GM23338 (cell line): Measurements from ENCODE around the gene PAX5.

Source experiments
- CREB1 ChIP-seq: fragments of 250-450 bp; sonication (Bioruptor Pico); IDR thresholded peaks from 2 replicates; pipeline ENCODE4 v1.5.0; 2020; ENCODE audit warnings: low read depth, mild to moderate bottlenecking, moderate library complexity
- EZH2 ChIP-seq: fragments of 200-600 bp; sonication (generic); IDR thresholded peaks from one replicate; pipeline ENCODE4 v1.8.0; 2017; ENCODE audit warnings: antibody characterized with exemption, mild to moderate bottlenecking, low read depth; ENCODE audit not compliant: unreplicated experiment
- EZH2phosphoT487 ChIP-seq: fragments of 200-600 bp; sonication (generic); IDR thresholded peaks from one replicate; pipeline ENCODE4 v1.8.1; 2018; ENCODE audit warnings: antibody characterized with exemption; ENCODE audit not compliant: unreplicated experiment
- JUNB ChIP-seq: IDR thresholded peaks from one replicate; pipeline ENCODE4 v1.6.1; 2016; ENCODE audit warnings: antibody characterized with exemption; ENCODE audit not compliant: unreplicated experiment
- NANOG ChIP-seq: IDR thresholded peaks from 2 replicates; pipeline ENCODE4 v1.6.1; 2016; ENCODE audit warnings: antibody characterized with exemption, borderline replicate concordance
- POLR2AphosphoS5 ChIP-seq: IDR thresholded peaks from 2 replicates; pipeline ENCODE4 v1.6.1; 2016; ENCODE audit warnings: antibody characterized with exemption, low read depth
- STAT1 ChIP-seq: IDR thresholded peaks from one replicate; pipeline ENCODE4 v1.6.1; 2016; ENCODE audit warnings: antibody characterized with exemption; ENCODE audit not compliant: unreplicated experiment
- ZNF114 ChIP-seq: fragments of 250-450 bp; sonication (Bioruptor Pico); IDR thresholded peaks from 2 replicates; pipeline ENCODE4 v1.5.0; 2020; ENCODE audit warnings: mild to moderate bottlenecking, moderate library complexity
- ZNF331 ChIP-seq: fragments of 250-450 bp; sonication (Bioruptor Pico); IDR thresholded peaks from 2 replicates; pipeline ENCODE4 v1.5.0; 2020; ENCODE audit warnings: low read depth, mild to moderate bottlenecking, moderate library complexity
- TF ChIP-seq, protein P1 (sequence below): IDR thresholded peaks from one replicate; pipeline ENCODE4 v1.6.1; 2018; ENCODE audit warnings: antibody characterized with exemption; ENCODE audit not compliant: unreplicated experiment
- TF ChIP-seq, protein P2 (sequence below), 2 experiments: fragments of 200-600 bp in 1 of 2; sonication (generic) in 1 of 2; conservative IDR thresholded peaks; 2 replicates each; pipeline versions ENCODE4 v1.5.1 to v1.6.1; 2016 to 2017; ENCODE audit warnings: antibody characterized with exemption in 2 of 2, low read depth in 2 of 2, mild to moderate bottlenecking in 2 of 2, moderate library complexity in 1 of 2
- TF ChIP-seq, protein P3 (sequence below): IDR thresholded peaks from 2 replicates; pipeline ENCODE4 v1.6.1; 2016; ENCODE audit warnings: antibody characterized with exemption

- TF ChIP-seq, protein P1, sequence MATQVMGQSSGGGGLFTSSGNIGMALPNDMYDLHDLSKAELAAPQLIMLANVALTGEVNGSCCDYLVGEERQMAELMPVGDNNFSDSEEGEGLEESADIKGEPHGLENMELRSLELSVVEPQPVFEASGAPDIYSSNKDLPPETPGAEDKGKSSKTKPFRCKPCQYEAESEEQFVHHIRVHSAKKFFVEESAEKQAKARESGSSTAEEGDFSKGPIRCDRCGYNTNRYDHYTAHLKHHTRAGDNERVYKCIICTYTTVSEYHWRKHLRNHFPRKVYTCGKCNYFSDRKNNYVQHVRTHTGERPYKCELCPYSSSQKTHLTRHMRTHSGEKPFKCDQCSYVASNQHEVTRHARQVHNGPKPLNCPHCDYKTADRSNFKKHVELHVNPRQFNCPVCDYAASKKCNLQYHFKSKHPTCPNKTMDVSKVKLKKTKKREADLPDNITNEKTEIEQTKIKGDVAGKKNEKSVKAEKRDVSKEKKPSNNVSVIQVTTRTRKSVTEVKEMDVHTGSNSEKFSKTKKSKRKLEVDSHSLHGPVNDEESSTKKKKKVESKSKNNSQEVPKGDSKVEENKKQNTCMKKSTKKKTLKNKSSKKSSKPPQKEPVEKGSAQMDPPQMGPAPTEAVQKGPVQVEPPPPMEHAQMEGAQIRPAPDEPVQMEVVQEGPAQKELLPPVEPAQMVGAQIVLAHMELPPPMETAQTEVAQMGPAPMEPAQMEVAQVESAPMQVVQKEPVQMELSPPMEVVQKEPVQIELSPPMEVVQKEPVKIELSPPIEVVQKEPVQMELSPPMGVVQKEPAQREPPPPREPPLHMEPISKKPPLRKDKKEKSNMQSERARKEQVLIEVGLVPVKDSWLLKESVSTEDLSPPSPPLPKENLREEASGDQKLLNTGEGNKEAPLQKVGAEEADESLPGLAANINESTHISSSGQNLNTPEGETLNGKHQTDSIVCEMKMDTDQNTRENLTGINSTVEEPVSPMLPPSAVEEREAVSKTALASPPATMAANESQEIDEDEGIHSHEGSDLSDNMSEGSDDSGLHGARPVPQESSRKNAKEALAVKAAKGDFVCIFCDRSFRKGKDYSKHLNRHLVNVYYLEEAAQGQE: no peak
- TF ChIP-seq, protein P2, sequence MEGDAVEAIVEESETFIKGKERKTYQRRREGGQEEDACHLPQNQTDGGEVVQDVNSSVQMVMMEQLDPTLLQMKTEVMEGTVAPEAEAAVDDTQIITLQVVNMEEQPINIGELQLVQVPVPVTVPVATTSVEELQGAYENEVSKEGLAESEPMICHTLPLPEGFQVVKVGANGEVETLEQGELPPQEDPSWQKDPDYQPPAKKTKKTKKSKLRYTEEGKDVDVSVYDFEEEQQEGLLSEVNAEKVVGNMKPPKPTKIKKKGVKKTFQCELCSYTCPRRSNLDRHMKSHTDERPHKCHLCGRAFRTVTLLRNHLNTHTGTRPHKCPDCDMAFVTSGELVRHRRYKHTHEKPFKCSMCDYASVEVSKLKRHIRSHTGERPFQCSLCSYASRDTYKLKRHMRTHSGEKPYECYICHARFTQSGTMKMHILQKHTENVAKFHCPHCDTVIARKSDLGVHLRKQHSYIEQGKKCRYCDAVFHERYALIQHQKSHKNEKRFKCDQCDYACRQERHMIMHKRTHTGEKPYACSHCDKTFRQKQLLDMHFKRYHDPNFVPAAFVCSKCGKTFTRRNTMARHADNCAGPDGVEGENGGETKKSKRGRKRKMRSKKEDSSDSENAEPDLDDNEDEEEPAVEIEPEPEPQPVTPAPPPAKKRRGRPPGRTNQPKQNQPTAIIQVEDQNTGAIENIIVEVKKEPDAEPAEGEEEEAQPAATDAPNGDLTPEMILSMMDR (conservative IDR thresholded peaks at IDR 0.05; ENCODE audit: low read depth in 2 of 2): no peak
- TF ChIP-seq POLR2AphosphoS5 (no peak), EZH2 (peak; percentile 58), ZNF114 (no peak), ZNF331 (no peak), CREB1 (CRISPR knock-in tag) (no peak), NANOG (no peak), EZH2phosphoT487 (no peak), JUNB (no peak), STAT1 (no peak)
- TF ChIP-seq, protein P3, sequence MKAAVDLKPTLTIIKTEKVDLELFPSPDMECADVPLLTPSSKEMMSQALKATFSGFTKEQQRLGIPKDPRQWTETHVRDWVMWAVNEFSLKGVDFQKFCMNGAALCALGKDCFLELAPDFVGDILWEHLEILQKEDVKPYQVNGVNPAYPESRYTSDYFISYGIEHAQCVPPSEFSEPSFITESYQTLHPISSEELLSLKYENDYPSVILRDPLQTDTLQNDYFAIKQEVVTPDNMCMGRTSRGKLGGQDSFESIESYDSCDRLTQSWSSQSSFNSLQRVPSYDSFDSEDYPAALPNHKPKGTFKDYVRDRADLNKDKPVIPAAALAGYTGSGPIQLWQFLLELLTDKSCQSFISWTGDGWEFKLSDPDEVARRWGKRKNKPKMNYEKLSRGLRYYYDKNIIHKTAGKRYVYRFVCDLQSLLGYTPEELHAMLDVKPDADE: no peak
These were observed 3.0 kb downstream of the PAX5 start for GRCh38 chr9:37031081-37031480.
